GM12864 (cell line): ENCODE data around the gene PRRT3.

Source experiments
- DNase-seq: peaks from one replicate; pipeline ENCODE4 v3.0.0-alpha.2; 2011; ENCODE audit warnings: low read depth
- H3K4me3 ChIP-seq: 2 replicates; pipeline ENCODE4 v1.5.1; 2011; ENCODE audit warnings: mild to moderate bottlenecking, low read depth, low read length, control low read depth
- CTCF ChIP-seq: IDR thresholded peaks from 2 replicates; pipeline ENCODE4 v1.5.1; 2011; ENCODE audit warnings: low read depth, mild to moderate bottlenecking, moderate library complexity, low read length, control low read depth, inconsistent platforms; ENCODE audit errors: missing control alignments

Gene PRRT3

DNA sequence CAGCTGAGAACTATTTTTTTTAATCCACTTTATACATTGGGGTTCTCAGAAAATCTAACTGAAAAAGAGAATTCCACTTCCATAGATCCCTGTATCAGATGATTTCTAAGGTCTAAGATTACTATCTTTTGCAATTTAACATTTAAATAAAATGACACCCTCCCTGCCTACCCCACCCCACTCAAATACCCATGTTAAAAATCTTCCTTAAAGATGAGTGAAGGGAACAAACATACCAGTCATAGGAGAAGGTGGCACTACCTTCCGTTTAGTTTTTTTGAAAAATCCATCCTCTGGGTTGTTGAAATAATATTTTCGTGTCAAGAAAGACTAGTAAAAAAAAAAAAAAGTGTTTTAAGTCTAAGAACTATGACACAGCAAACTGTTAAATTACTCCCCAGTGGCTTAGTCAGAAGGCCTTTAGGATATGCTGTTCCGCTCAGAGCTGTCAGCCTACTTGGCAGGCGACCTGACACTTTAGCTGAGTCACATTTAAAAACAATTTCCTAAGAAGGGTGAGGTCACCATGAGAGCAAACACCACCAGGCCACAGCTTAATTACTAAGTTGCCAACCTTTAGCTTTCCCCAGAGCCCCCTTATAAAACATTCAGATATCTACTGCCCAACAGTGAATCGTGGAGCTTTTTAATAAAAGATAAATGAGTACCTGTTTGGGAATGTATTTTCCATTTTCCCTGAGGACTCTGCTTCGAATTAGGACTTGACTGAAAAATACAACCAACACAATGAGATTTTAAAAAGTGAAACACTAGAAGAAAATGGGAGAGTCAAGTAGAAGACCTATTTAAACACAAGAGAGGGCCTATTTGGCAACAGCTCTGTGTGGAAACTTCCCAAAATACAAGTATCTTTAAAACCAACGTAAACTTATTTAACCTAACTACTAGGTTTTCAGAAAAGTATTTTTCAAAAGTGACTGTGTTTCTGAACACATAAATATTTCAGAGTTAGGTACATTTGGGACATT lies 24.8 kb upstream of the PRRT3 start:
- DNase-seq, result no peak
- TF ChIP-seq CTCF, result no peak
- no peak overlapping the region for H3K4me3 ChIP-seq

DNA sequence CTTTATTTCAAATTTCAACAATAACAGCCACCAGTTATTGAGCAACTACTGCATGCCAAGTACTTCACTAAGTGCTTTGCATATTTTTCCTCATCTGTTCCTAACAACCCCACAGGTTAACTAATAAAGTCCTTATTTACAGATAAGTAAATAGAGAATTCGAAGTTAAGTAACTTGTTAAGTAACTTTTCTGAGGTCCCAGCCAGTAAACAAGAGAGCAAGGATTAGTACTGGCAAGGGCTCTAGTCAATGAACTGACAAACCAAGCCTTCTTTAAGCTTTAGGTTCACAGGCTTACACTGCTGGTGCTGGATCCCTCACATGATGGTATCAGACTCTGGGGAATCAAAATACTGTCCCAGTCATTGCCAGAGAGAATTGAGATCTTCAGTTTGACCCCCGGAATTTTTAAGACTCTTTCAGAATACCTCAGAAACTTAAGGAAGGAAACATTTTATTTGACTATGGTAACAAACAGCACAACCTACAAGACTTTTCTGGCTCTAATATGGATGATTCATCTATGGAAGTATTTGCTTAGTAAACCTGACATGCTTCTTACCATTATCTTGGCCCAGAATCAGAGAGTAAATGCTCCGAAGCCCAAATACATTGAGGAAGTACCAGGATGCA lies 17.9 kb upstream of the PRRT3 start:
- no peak for DNase-seq
- H3K4me3 ChIP-seq, result no peak overlapping the region
- no peak for TF ChIP-seq CTCF

GRCh38 chr3:9969632-9970019 lies 17.4 kb upstream of the PRRT3 start:
- TF ChIP-seq CTCF, result no peak
- DNase-seq, result no peak
- no peak overlapping the region for H3K4me3 ChIP-seq

DNA sequence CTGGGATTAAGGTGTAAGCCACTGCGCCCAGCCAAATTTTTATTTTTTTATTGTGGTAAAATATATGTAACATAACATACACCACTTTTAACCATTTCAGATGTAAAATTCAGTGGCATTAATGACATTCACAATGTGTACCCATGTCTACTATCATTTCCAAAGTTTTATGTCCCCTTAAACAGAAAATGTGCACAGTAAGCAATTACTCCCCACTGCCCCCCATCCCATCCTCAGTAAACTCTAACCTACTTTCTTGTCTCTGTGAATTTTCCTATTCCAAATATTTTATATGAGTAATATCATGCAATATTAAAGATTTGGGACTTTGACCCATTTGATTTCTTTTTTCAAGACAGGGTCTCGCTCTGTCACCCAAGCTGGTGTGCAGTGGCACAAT lies 14.6 kb upstream of the PRRT3 start:
- TF ChIP-seq CTCF, result no peak
- DNase-seq, result no peak

GRCh38 chr3:9965200-9965875 lies 13.1 kb upstream of the PRRT3 start:
- no peak for DNase-seq
- no peak for TF ChIP-seq CTCF
- H3K4me3 ChIP-seq, result no peak overlapping the region

More for the DNA sequence above, 14.6 kb upstream of the PRRT3 start:
- no peak overlapping the region for H3K4me3 ChIP-seq

GRCh38 chr3:9957214-9957613 lies 5.0 kb upstream of the PRRT3 start:
- no peak for TF ChIP-seq CTCF
- no peak for DNase-seq
- H3K4me3 ChIP-seq, result no peak overlapping the region
